GM21526 (cell line): ENCODE data around the gene C10orf90.

Source experiments
- ATAC-seq: cut with Tn5 transposase; IDR thresholded peaks from one replicate; pipeline ENCODE4 v1.9.1; 2021; ENCODE audit warnings: moderate library complexity; ENCODE audit not compliant: unreplicated experiment, low FRiP score

Gene C10orf90

DNA sequence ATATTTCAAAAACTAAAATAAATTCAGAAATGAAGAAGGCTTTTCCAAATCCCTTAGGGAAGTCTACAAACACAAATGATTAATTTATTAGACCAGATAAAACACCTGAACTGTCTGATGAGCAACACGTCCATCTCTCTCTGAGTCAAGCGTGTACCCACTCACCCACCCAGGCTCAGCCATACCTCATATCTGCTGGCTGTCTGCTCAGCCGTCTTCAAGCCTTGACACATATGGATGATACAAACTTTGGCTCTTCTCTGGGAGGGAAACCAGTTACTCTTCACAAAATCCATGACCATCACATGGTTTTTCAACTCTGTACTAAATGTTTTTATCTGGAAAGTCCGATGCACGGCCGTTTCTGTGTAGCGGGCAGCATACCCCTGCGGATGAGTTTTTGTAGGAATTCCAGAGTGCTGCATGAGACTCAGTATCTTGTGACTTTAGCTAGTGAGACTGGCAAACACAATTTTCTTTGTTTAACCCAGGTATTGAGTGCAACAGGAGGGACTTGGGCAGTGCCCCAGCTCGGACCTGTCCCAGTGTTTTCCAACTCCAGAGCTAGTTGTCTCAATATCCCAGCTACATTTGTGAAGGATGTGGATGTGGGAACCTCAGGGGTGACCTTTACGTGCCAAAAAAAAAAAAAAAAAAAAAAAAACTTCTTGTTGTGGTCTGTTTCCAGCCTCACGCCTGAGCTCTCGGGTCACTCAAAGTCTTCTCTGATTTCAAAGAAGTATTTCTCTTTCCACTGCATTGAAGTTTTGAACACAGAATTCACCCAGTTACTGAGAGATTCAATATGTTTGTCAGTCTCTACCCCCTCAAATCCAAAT, at the start of gene C10orf90:
TSS of gene C10orf90 (minus strand) at position 638 of the 839 bp plus-strand sequence. CDS start at position 425, 213 bp downstream.
- ATAC-seq: no peak

GRCh38 chr10:126716366-126716765, 45.9 kb upstream of the C10orf90 start:
- ATAC-seq: no peak

DNA sequence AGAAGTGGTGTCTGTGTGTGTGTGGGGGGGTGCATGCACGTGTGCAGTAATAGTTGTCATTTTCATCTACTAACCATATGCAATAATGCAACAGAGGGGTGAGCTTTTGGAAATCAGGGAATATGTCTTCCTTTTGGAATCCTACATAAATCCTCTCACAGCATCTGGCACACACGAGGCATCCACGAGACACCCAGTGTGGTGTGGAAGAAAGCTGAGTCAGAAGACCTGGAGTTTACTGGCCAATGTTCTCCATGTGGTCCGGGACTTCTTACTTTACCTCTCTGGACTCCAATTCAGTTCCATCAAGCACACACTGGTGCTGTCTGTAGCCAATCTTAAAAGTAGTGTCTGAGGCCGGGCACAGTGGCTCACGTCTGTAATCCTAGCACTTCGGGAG, 43.1 kb upstream of the C10orf90 start:
- no peak for ATAC-seq

DNA sequence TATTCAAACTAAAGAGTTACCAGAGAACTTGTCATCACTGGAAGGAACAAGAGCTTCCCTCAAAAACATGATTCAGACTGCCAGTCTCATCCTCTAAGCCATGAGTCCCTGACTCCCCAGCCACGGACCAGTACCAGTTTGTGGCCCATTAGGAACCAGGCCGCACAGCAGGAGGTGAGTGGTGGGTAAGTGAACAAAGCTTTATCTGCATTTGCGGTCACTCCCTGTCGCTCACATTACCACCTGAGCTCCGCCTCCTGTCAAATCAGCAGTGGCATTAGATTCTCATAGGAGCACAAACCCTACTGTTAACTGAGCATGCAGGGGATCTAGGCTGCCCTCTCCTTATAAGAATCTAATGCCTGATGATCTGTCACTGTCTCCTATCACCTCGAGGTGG, 42.2 kb upstream of the C10orf90 start:
- ATAC-seq: no peak

DNA sequence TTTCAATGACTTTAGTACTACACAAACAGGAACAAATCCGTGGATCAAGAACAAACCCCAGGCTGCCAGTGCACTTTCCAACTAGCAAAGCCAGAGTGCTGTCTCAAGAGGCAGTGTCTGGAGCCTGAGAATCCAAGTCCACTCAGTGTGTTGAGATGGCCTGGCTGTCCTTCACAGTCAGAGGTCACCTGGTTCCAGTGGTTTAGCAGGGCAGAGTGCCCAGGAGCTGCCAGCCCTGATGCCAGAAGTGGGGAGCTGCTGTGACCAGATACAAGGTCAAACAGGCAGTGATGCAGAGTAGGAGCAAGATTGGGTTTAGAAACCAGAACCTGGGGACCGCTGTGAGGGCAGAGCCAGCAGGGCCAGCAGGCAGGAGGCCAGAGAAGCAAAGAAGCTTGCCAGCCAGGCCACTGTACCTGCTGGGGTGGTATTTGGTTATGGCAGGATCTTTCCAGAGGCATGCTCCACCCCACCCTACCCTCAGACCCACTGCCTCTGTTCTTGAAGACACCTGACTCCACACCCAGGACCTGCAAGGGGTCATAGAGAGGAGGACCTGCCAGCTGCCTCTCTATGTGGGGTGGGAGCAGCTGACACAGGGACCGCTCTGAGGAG, 35.6 kb upstream of the C10orf90 start:
- no peak for ATAC-seq

DNA sequence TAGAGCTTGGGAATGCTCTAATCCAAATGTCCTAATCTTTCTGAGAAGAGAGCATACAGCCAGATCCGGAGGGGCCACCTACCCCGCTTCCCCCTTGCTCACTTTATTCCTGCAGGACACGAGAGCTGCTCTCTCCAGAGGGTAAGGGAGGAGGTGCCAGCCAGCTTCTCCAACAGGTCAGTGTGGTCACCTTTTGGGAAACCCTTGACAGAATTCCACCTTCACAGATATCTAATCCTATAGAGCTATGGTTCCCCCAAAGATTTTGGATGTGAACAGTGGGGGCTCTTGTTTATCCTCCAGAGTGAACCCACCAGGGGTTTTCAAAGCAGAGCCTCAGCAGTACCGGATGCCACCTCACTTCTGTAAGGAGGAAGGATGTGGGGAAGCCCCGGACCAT, 34.6 kb upstream of the C10orf90 start:
- ATAC-seq: no peak

- ATAC-seq: no peak
These were observed 34.2 kb upstream of the C10orf90 start for GRCh38 chr10:126704649-126705048.

GRCh38 chr10:126702181-126702580, 31.7 kb upstream of the C10orf90 start:
- no peak for ATAC-seq

GRCh38 chr10:126701526-126701925, 31.0 kb upstream of the C10orf90 start:
- no peak for ATAC-seq

- no peak for ATAC-seq
These were observed 26.2 kb upstream of the C10orf90 start for GRCh38 chr10:126696684-126697083.

DNA sequence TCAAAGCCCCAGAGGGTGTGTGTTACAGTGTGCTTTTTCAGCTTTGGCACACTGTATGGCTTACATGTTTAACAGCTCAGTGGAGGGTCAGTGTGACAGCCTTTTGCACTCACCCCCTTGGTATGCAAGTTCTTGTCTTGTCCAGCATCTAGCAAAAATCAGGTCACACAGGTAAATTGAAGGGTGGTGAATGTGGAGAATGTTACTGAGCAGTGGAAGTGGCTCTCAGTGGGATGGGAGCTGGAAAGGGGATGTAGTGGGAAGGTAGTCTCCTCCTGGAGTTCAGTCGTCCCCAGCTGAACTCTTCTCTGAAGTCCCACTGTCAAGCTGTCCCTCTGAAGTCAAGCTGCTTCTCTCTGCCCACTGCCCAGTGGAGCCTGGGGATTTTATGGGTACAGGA, 21.0 kb upstream of the C10orf90 start:
- no peak for ATAC-seq

DNA sequence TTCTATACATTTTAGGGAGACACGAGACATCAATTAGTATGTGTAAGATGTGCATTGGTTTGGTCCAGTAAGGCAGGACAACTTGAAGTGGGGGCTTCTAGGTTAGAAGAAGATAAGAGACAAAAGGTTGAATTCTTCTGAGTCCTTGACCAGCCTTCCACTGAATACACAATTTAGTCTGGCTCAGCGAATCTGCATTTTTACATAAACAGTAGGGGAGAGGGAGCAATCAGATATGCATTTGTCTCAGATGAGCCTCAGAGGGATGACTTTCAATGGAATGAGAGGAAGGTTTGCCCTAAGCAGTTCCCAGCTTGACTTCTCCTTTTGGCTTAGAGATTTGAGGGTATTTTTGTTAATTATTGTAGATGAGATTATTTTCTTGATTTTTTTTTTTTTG, 20.0 kb upstream of the C10orf90 start:
- no peak for ATAC-seq

DNA sequence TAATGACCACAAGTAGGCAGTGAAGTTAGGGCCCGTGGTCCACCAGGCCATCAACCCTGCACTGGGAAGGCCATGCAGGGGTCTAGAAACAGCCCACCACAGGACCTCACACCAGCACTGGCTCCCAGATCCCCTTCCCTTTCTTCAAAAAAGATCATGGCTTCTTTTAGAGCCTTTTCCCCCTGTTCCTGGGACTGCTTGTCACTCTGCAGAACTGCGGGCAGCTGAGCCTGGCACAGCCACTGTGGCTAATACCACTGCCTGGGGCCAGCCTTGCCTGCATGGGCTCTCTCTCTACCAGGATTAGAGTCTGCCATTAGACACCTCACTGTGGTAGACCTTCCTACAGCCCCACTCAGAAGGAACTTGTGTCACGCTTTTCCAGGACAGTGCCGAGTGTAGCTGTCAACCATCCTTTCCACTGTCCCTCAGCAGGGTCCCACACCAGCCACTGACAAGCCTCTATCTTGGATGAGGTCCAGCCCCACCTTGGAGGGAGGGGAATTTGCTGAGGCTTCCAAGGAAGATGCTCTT, 19.0 kb upstream of the C10orf90 start:
- ATAC-seq: no peak

GRCh38 chr10:126687121-126687606, 16.7 kb upstream of the C10orf90 start:
- no peak for ATAC-seq

DNA sequence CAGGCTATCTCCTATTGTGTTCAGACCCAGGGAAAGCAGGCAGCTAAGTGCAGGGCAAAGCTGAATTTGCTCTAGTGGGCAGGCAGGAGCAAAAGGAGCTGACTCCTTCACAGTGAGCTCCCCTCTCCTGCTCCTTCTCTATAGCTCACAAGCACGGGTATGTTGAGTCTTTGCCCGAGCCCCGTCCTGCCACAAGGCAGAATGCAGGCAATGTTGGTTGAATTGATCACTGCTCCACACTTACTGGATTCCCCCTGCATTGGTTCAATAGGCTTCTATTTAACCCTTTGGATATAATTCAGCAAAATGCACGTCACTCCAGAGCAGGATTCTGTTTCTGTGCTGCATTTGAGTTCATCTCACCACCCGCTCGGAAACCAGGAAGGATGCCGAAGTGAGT, 16.2 kb upstream of the C10orf90 start:
- no peak for ATAC-seq

DNA sequence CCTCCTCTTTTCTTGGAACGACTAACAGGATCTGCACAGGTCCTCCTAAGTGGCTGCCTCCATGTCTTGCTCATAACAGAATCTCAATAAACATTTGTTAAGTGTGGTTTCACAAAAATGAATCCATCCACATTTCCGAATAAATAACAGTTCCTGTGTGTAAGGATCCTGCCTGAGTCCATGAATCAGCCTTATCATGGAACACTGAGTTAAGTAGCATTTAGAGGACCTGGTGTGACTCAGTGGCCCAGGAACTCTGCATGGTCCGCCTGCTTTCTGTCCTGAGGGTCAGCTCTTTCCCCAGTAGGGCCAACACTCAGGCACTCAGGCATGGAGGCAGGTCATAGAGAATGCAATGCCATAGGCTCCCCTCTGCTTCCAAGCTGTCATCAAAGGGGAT, 15.8 kb upstream of the C10orf90 start:
- ATAC-seq: no peak

DNA sequence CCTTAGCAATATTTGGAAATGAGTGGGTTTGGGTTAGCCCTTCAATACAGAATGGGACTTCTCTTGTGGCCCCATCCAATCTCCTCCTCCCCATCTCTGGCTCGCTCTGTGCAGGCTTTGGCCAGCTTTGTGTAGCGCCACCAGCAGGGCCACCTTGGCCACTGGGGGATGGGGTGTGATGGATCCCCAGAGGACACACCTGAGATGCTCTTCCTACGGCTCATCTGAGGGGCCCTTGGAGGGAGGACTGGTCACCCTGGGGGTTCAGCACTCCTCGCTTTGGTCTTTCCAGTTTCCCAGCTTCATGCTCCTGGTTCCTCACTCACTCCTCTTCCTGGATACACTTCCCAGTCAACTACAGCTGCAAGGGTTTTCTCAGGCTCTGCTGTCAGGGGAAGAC, 15.3 kb upstream of the C10orf90 start:
- ATAC-seq: no peak

DNA sequence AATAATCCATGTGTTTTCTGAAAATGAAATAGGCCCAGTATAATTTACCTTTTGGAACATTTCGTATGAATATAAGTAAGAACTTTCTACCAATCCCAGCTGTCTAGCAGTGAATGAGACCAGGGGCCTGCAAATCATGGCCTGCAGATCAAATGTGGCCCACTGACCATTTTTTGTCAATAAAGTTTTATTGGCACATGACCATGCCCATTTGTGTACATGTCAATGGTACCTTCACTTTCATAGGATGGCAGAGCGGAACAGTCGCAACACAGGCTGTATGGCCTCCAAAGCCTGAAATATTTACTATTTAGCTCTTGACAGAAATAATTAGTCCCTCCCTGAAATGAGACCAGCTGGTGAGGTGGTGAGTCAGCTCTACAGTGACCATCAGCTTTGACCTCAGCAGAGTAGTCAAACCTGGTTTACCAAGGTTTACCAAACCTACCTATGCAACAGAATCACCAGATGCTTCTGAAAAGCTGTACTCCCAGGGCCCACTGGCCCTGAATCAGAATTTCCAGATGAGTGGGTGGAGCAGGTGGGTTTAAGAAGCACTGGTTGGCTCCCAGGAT, 13.8 kb upstream of the C10orf90 start:
- no peak for ATAC-seq

DNA sequence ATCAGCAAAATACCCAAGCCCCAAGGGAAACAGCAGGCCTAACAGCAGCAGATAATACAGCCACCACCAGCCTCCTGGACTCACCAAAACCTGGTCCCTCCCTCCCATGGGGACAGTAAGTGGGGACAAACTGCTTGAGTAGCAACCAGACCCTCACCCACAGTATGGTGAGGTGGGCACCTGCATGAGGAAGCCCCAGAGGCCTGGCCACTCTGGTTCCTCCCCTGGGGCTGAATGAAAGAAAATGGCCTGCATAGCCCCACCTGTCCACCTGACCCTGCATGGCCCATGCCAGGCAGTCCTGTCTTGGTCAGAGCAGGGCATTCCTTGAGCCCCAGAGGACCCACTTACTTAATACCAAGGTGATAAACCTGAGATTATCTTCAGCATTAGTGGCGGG, 13.0 kb upstream of the C10orf90 start:
- no peak for ATAC-seq

DNA sequence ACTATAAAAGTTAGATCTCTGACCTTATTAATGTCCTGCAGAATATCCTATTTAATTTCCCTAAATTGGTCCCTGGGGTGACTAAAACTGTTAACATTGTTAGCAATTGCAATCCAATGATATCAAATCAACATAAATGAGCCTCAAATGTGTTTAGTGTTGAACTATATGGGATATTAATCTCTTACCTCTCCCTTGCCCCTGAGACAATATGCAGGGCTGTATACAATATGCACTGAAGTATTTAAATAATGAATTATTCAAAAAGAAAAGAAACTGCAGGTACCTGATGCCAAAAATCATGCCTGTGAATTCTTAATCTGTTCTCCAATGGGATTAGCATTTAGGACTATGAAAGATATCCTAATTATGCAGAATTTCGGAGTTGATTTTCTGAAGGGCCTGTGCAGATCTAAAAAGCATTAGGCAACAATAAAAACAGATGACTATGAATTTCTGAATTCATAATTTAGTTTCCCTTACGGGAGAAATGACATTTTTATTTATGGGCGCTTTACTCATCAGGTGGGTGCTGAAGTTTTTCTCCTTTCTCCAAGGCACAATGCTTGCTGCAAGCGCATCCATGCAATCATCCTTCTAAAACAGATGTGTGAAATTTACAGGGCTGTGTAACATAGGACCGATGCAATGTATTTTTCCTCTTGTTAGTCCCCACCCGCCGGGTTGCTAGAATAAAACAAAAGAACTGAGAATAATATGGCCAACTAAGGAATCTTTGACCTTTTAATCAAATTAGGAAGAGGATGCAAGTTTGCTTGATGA, 5.4 kb upstream of the C10orf90 start:
- no peak for ATAC-seq
